Omental fat pad (tissue), 4 donors: ENCODE results near the gene TMEM82. TPM values are rescaled to one million over a fixed set of nuclear protein-coding genes. Genes with fewer than 3 reads are reported as not detected.

Experiments
- ATAC-seq: fragments of 150-250 bp; one replicate; pipeline ENCODE4 v1.9.1; 2016; ENCODE audit warnings: mild to moderate bottlenecking, moderate library complexity; ENCODE audit not compliant: low FRiP score
- DNase-seq: peaks from one replicate; pipeline ENCODE4 v3.0.0-alpha.2; 2019; ENCODE audit warnings: low spot score
- total RNA-seq, 4 donors: library from RNA; depleted of rRNA; stranded (reverse); fragments of >200 nt; gene quantifications; one replicate each; pipeline ENCODE4 v1.1.0, GENCODE V29; 2016
- TF ChIP-seq, protein P1 (sequence below), 3 donors: fragments of 450-650 bp; IDR thresholded peaks; one replicate each; pipeline ENCODE4 v1.5.1; 2016 to 2017; ENCODE audit warnings: antibody characterized with exemption in 3 of 3, mild to moderate bottlenecking in 3 of 3, moderate library complexity in 2 of 3

TMEM82 gene
- total RNA-seq, 4 donors from 2014 or later, result not detected

DNA sequence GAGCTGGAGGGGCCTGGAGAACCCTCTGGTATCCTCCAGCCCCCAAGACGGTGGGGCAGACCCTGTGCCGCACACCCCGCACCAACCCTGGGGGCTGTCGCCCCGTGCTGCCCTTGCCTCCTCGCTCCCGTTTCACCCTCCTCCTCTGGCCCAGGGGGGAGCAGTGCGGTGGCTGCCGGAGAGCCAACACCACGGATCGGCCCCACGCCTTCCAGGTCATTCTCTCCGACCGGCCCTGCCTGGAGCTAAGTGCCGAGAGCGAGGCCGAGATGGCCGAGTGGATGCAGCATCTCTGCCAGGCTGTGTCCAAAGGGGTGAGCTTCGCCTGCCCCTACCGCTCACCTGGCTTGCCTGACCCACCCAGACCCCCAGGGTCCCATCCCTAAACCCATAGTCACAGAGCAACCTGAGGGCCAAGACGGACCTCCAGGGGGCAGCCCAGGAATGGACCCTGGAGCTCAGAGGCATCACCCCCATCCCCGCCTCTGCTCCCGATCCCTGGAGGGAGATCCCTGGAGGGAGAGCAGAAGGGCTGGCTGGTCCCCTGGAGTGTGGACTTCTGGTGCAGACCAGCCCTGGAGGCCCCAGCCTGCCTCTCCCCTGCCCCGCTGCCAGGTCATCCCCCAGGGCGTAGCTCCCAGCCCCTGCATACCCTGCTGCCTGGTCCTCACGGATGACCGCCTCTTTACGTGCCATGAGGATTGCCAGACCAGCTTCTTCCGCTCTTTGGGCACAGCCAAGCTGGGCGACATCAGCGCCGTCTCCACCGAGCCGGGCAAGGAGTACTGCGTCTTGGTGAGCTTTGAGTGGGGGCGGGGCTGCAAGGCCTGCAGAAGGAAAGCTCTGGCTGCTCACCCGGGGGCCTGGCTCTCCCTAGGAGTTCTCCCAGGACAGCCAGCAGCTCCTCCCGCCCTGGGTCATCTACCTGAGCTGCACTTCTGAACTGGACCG lies 10.3 kb upstream of the TMEM82 start:
- ATAC-seq (no peak), DNase-seq (no peak)
- TF ChIP-seq, protein P1, sequence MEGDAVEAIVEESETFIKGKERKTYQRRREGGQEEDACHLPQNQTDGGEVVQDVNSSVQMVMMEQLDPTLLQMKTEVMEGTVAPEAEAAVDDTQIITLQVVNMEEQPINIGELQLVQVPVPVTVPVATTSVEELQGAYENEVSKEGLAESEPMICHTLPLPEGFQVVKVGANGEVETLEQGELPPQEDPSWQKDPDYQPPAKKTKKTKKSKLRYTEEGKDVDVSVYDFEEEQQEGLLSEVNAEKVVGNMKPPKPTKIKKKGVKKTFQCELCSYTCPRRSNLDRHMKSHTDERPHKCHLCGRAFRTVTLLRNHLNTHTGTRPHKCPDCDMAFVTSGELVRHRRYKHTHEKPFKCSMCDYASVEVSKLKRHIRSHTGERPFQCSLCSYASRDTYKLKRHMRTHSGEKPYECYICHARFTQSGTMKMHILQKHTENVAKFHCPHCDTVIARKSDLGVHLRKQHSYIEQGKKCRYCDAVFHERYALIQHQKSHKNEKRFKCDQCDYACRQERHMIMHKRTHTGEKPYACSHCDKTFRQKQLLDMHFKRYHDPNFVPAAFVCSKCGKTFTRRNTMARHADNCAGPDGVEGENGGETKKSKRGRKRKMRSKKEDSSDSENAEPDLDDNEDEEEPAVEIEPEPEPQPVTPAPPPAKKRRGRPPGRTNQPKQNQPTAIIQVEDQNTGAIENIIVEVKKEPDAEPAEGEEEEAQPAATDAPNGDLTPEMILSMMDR (IDR thresholded peaks at IDR 0.05), result no peak

GRCh38 chr1:15732686-15733081 lies 9.6 kb upstream of the TMEM82 start:
- DNase-seq (no peak), ATAC-seq (no peak)
- TF ChIP-seq, protein P1 (IDR thresholded peaks at IDR 0.05), result no peak

GRCh38 chr1:15733218-15733725 lies 9.0 kb upstream of the TMEM82 start:
- ATAC-seq (no peak), DNase-seq (no peak)
- TF ChIP-seq, protein P1 (IDR thresholded peaks at IDR 0.05), result no peak

DNA sequence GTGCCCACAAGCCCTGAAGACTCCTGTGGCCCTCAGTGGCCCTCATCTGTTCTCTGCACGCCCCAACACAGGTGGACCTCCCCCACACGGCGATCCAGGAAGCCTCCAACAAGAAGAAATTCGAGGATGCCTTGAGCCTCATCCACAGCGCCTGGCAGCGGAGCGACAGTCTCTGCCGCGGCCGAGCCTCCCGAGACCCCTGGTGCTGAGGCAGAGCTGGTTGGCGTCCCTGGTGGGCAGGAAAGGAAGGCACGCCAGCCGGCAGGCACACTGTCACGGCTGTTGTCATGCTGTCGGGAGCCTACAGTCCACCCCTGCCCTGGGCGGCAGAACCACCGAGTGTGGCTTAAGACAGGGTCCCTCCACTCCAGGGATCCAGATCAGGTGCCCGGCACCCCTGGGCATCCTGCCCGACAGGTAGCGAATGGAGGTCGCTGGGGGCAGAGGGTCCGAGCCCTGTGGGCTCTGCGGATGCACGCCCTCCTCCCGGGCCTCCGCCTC lies 8.5 kb upstream of the TMEM82 start:
- TF ChIP-seq, protein P1 (IDR thresholded peaks at IDR 0.05), result no peak
- ATAC-seq, result no peak
- no peak for DNase-seq

- no peak for ATAC-seq
- DNase-seq, result no peak
- TF ChIP-seq, protein P1 (IDR thresholded peaks at IDR 0.05), result no peak
Observed at GRCh38 chr1:15734296-15734695, 8.0 kb upstream of the TMEM82 start.

DNA sequence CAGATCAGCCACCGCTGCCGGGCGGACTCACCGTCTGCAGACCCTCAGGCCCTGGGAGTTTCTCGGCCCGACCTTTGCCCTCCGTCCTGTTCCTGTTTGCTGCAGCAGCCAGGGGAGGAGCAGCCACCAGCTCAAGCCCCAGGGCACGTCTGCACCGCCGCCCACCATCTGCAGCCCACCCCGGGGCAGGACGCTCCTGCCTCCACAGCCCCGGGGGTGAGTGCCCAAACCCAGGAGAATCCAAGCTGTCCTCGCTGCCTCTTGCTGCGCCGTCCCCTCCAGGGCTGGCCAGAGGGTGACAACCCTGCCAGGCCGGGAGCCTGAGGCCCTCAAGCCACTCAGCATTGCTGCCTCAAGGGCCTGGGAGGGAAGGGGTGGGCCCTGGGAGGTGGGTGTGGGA lies 7.4 kb upstream of the TMEM82 start:
- ATAC-seq (no peak), DNase-seq (no peak)

More for the DNA sequence above, 7.4 kb upstream of the TMEM82 start:
- TF ChIP-seq, protein P1 (IDR thresholded peaks at IDR 0.05), result no peak
